Measurements from ENCODE around the gene OTUB2. TPM values are rescaled to one million over a fixed set of nuclear protein-coding genes. Genes with fewer than 3 reads are reported as not detected.

Gene OTUB2
- total and polyA plus RNA-seq, 7 experiments from 2014 or later: 0.11 to 2.5 (median 0.59) TPM; not detected in 1

- ATAC-seq (peak; percentile 10), DNase-seq (no peak)
- H3K27me3 ChIP-seq (ENCODE audit: control insufficient read depth in 2 of 2, insufficient read depth in 2 of 2, low read length in 2 of 2): no peaks in the 10 kb centered on the region
- POLR2A ChIA-PET: interaction anchor here (0.8 to 3.9 kb wide), 17 partner anchors 9 to 968 kb away, joined by 3 to 29 read pairs (median 5); partner anchors contain the start of genes IFI27L2, LYSET, MOAP1 and PPP4R4
- H3K36me3 Mint-ChIP-seq: peaks cover 14 to 40% (median 34%) of the 10 kb centered on the region in 5 donors
- CTCF ChIA-PET: interaction anchor here (0.7 to 2.4 kb wide), 5 partner anchors 45 to 103 kb away, joined by 3 to 10 read pairs (median 3); no protein-coding TSS in a partner anchor
- peak overlapping the region; percentile 97 to 100 (median 99) for H3K27ac Mint-ChIP-seq
- no peaks in the 10 kb centered on the region for H3K9me3 ChIP-seq (ENCODE audit: control insufficient read depth in 2 of 3, low read length in 3 of 3)
- peaks cover 0 to 5% (median 0%) of the 10 kb centered on the region in 11 donors for H3K9me3 Mint-ChIP-seq
- H3K27ac ChIP-seq (ENCODE audit: low read depth, low read length): peak overlapping the region; percentile 98
- H3K4me1 ChIP-seq (ENCODE audit: control insufficient read depth in 2 of 2, insufficient read depth in 2 of 2, low read length in 2 of 2): peaks cover 31 to 32% of the 10 kb centered on the region in 2 donors
- H3K4me3 Mint-ChIP-seq: peak overlapping the region; percentile 90 to 100 (median 99)
- peaks cover 28 to 53% (median 46%) of the 10 kb centered on the region in 7 donors for H3K4me1 Mint-ChIP-seq
- no peaks in the 10 kb centered on the region for H3K27me3 Mint-ChIP-seq
- intact Hi-C loops (cut with micrococcal nuclease): loop anchor here (1.0 to 10.0 kb wide), 17 partner anchors 8 to 1453 kb away; partner anchors contain the start of genes IFI27L2 (in 2 of the 2), OTUB2 (in 2 of the 2), ASB2 (in 1 of the 2) and BTBD7 (in 1 of the 2)
- H3K4me3 ChIP-seq (ENCODE audit: low read length): peak overlapping the region; percentile 74
- H3K36me3 ChIP-seq (ENCODE audit: control insufficient read depth in 2 of 3, insufficient read depth in 3 of 3, low read length in 3 of 3): peaks cover 0 to 26% (median 17%) of the 10 kb centered on the region in 3 experiments
Observed at GRCh38 chr14:94081386-94081820, 55.3 kb downstream of the OTUB2 start.

GRCh38 chr14:94087891-94088290 lies 61.8 kb downstream of the OTUB2 start:
- Histone ChIP-seq H3K4me1 (ENCODE audit: control insufficient read depth in 2 of 2, insufficient read depth in 2 of 2, low read length in 2 of 2) (no peaks in the 10 kb centered on the region), H3K9me3 (ENCODE audit: control insufficient read depth in 2 of 3, low read length in 3 of 3) (no peaks in the 10 kb centered on the region), H3K27me3 (ENCODE audit: control insufficient read depth in 2 of 2, insufficient read depth in 2 of 2, low read length in 2 of 2) (no peaks in the 10 kb centered on the region), H3K36me3 (ENCODE audit: control insufficient read depth in 2 of 3, insufficient read depth in 3 of 3, low read length in 3 of 3) (no peaks in the 10 kb centered on the region), H3K4me3 (ENCODE audit: low read length) (no peak overlapping the region), H3K27ac (ENCODE audit: low read depth, low read length) (no peak overlapping the region)
- no peak for ATAC-seq
- ChIA-PET CTCF (no interaction called here), POLR2A (no interaction called here)
- intact Hi-C loops (cut with micrococcal nuclease): loop anchor here in 1 of 2 donors (10.0 kb wide), 1 partner anchor 1067 kb away; the partner anchor contains the start of gene DICER1
- H3K27me3 Mint-ChIP-seq: no peaks in the 10 kb centered on the region
- H3K9me3 Mint-ChIP-seq: peaks cover 0 to 2% (median 0%) of the 10 kb centered on the region in 11 donors
- peaks cover 0 to 10% (median 2%) of the 10 kb centered on the region in 7 donors for H3K4me1 Mint-ChIP-seq
- H3K27ac Mint-ChIP-seq: no peak overlapping the region
- H3K4me3 Mint-ChIP-seq: no peak overlapping the region
- DNase-seq: no peak
- peaks cover 0 to 15% (median 5%) of the 10 kb centered on the region in 5 donors for H3K36me3 Mint-ChIP-seq

- Histone ChIP-seq H3K27me3 (ENCODE audit: control insufficient read depth in 2 of 2, insufficient read depth in 2 of 2, low read length in 2 of 2) (no peaks in the 10 kb centered on the region), H3K9me3 (ENCODE audit: control insufficient read depth in 2 of 3, low read length in 3 of 3) (no peaks in the 10 kb centered on the region), H3K36me3 (ENCODE audit: control insufficient read depth in 2 of 3, insufficient read depth in 3 of 3, low read length in 3 of 3) (no peaks in the 10 kb centered on the region), H3K4me1 (ENCODE audit: control insufficient read depth in 2 of 2, insufficient read depth in 2 of 2, low read length in 2 of 2) (no peaks in the 10 kb centered on the region), H3K27ac (ENCODE audit: low read depth, low read length) (no peak overlapping the region), H3K4me3 (ENCODE audit: low read length) (no peak overlapping the region)
- CTCF ChIA-PET: no interaction called here
- Mint-ChIP-seq H3K27me3 (no peaks in the 10 kb centered on the region), H3K4me1 (peaks cover 0 to 5% (median 0%) of the 10 kb centered on the region in 7 donors), H3K27ac (no peak overlapping the region), H3K9me3 (peaks cover 0 to 2% (median 0%) of the 10 kb centered on the region in 11 donors), H3K4me3 (no peak overlapping the region), H3K36me3 (peaks cover 0 to 14% (median 5%) of the 10 kb centered on the region in 5 donors)
- no peak for DNase-seq
- ATAC-seq: no peak
- intact Hi-C loops (cut with micrococcal nuclease): loop anchor here in 1 of 2 donors (10.0 kb wide), 1 partner anchor 1066 kb away; the partner anchor contains the start of gene DICER1
- POLR2A ChIA-PET: interaction anchor here (0.7 to 3.3 kb wide), 2 partner anchors 8 to 16 kb away, joined by 4 to 10 read pairs; partner anchors contain the start of genes DDX24 and IFI27L1
Observed at GRCh38 chr14:94088516-94088915, 62.4 kb downstream of the OTUB2 start.

GRCh38 chr14:94089479-94089878 lies 63.3 kb downstream of the OTUB2 start:
- no peak overlapping the region for H3K27ac ChIP-seq (ENCODE audit: low read depth, low read length)
- DNase-seq (no peak), ATAC-seq (no peak)
- H3K27me3 ChIP-seq (ENCODE audit: control insufficient read depth in 2 of 2, insufficient read depth in 2 of 2, low read length in 2 of 2): no peaks in the 10 kb centered on the region
- intact Hi-C loops (cut with micrococcal nuclease): loop anchor here in 1 of 2 donors (10.0 kb wide), 1 partner anchor 1065 kb away; the partner anchor contains the start of gene DICER1
- H3K4me1 Mint-ChIP-seq: peaks cover 0 to 3% (median 0%) of the 10 kb centered on the region in 7 donors
- peaks cover 0 to 2% (median 0%) of the 10 kb centered on the region in 11 donors for H3K9me3 Mint-ChIP-seq
- ChIA-PET CTCF (no interaction called here), POLR2A (interaction anchor here (3.3 kb wide), 1 partner anchor 9 kb away, joined by 10 read pairs; the partner anchor contains the start of genes DDX24 and IFI27L1)
- H3K4me3 Mint-ChIP-seq: no peak overlapping the region
- H3K36me3 Mint-ChIP-seq: peaks cover 0 to 12% (median 5%) of the 10 kb centered on the region in 5 donors
- H3K27me3 Mint-ChIP-seq: no peaks in the 10 kb centered on the region
- no peak overlapping the region for H3K27ac Mint-ChIP-seq
- no peaks in the 10 kb centered on the region for H3K9me3 ChIP-seq (ENCODE audit: control insufficient read depth in 2 of 3, low read length in 3 of 3)
- no peaks in the 10 kb centered on the region for H3K36me3 ChIP-seq (ENCODE audit: control insufficient read depth in 2 of 3, insufficient read depth in 3 of 3, low read length in 3 of 3)
- H3K4me3 ChIP-seq (ENCODE audit: low read length): no peak overlapping the region
- H3K4me1 ChIP-seq (ENCODE audit: control insufficient read depth in 2 of 2, insufficient read depth in 2 of 2, low read length in 2 of 2): no peaks in the 10 kb centered on the region

GRCh38 chr14:94093418-94093817 lies 67.3 kb downstream of the OTUB2 start:
- POLR2A ChIA-PET: no interaction called here
- intact Hi-C loops (cut with micrococcal nuclease): no loop called here
- CTCF ChIA-PET: interaction anchor here (0.7 kb wide), 1 partner anchor 153 kb away, joined by 3 read pairs; no protein-coding TSS in a partner anchor
- H3K27ac ChIP-seq (ENCODE audit: low read depth, low read length): no peak overlapping the region
- H3K4me1 ChIP-seq (ENCODE audit: control insufficient read depth in 2 of 2, insufficient read depth in 2 of 2, low read length in 2 of 2): no peaks in the 10 kb centered on the region
- H3K27me3 Mint-ChIP-seq: no peaks in the 10 kb centered on the region
- no peak overlapping the region for H3K27ac Mint-ChIP-seq
- H3K4me1 Mint-ChIP-seq: no peaks in the 10 kb centered on the region
- H3K4me3 Mint-ChIP-seq: no peak overlapping the region
- ATAC-seq (no peak), DNase-seq (no peak)
- no peaks in the 10 kb centered on the region for H3K27me3 ChIP-seq (ENCODE audit: control insufficient read depth in 2 of 2, insufficient read depth in 2 of 2, low read length in 2 of 2)
- no peaks in the 10 kb centered on the region for H3K36me3 ChIP-seq (ENCODE audit: control insufficient read depth in 2 of 3, insufficient read depth in 3 of 3, low read length in 3 of 3)
- H3K4me3 ChIP-seq (ENCODE audit: low read length): no peak overlapping the region
- no peaks in the 10 kb centered on the region for H3K9me3 ChIP-seq (ENCODE audit: control insufficient read depth in 2 of 3, low read length in 3 of 3)
- no peaks in the 10 kb centered on the region for H3K9me3 Mint-ChIP-seq
- H3K36me3 Mint-ChIP-seq: peaks cover 0 to 9% (median 4%) of the 10 kb centered on the region in 5 donors

GRCh38 chr14:94097091-94097490 lies 71.0 kb downstream of the OTUB2 start:
- no peaks in the 10 kb centered on the region for H3K9me3 Mint-ChIP-seq
- ATAC-seq: no peak
- ChIA-PET CTCF (no interaction called here), POLR2A (no interaction called here)
- DNase-seq: no peak
- H3K27me3 Mint-ChIP-seq: no peaks in the 10 kb centered on the region
- Histone ChIP-seq H3K4me1 (ENCODE audit: control insufficient read depth in 2 of 2, insufficient read depth in 2 of 2, low read length in 2 of 2) (no peaks in the 10 kb centered on the region), H3K4me3 (ENCODE audit: low read length) (no peak overlapping the region), H3K36me3 (ENCODE audit: control insufficient read depth in 2 of 3, insufficient read depth in 3 of 3, low read length in 3 of 3) (no peaks in the 10 kb centered on the region), H3K27me3 (ENCODE audit: control insufficient read depth in 2 of 2, insufficient read depth in 2 of 2, low read length in 2 of 2) (no peaks in the 10 kb centered on the region), H3K9me3 (ENCODE audit: control insufficient read depth in 2 of 3, low read length in 3 of 3) (no peaks in the 10 kb centered on the region), H3K27ac (ENCODE audit: low read depth, low read length) (no peak overlapping the region)
- H3K27ac Mint-ChIP-seq: no peak overlapping the region
- no peak overlapping the region for H3K4me3 Mint-ChIP-seq
- intact Hi-C loops (cut with micrococcal nuclease): no loop called here
- no peaks in the 10 kb centered on the region for H3K4me1 Mint-ChIP-seq
- H3K36me3 Mint-ChIP-seq: peaks cover 0 to 4% (median 2%) of the 10 kb centered on the region in 5 donors
